HG03097 (cell line): ENCODE results near the gene PPP6R2.
A peak's percentile ranks its signal among the peaks of the same experiment; 100 is the strongest.

Experiments used
- ATAC-seq: cut with Tn5 transposase; IDR thresholded peaks from one replicate; pipeline ENCODE4 v1.9.1; 2021; ENCODE audit not compliant: unreplicated experiment, low FRiP score

Gene PPP6R2

GRCh38 chr22:50342651-50343540, at the start of gene PPP6R2:
Gene PPP6R2, plus strand, starts transcription at chr22:50343327. Its CDS starts 50,582 bp downstream, at chr22:50393909.
- ATAC-seq, result peak; percentile 54

GRCh38 chr22:50293441-50294318, 49.4 kb upstream of the PPP6R2 start:
- ATAC-seq, result no peak

GRCh38 chr22:50294319-50294656, 48.8 kb upstream of the PPP6R2 start:
- no peak for ATAC-seq

- ATAC-seq, result no peak
Observed at GRCh38 chr22:50296658-50297490, 46.3 kb upstream of the PPP6R2 start.

- no peak for ATAC-seq
Observed at GRCh38 chr22:50297510-50298265, 45.4 kb upstream of the PPP6R2 start.

- no peak for ATAC-seq
Observed at GRCh38 chr22:50298266-50298637, 44.9 kb upstream of the PPP6R2 start.

GRCh38 chr22:50298937-50299784, 44.0 kb upstream of the PPP6R2 start:
- ATAC-seq, result no peak

- ATAC-seq, result no peak
Observed at GRCh38 chr22:50299785-50300619, 43.1 kb upstream of the PPP6R2 start.

- ATAC-seq, result no peak
Observed at GRCh38 chr22:50300620-50301257, 42.4 kb upstream of the PPP6R2 start.

- ATAC-seq, result no peak
Observed at GRCh38 chr22:50301581-50301991, 41.5 kb upstream of the PPP6R2 start.

GRCh38 chr22:50302041-50302541, 41.0 kb upstream of the PPP6R2 start:
- no peak for ATAC-seq

- no peak for ATAC-seq
Observed at GRCh38 chr22:50302564-50302963, 40.6 kb upstream of the PPP6R2 start.

- no peak for ATAC-seq
Observed at GRCh38 chr22:50303515-50303847, 39.6 kb upstream of the PPP6R2 start.

- ATAC-seq, result no peak
Observed at GRCh38 chr22:50303848-50304527, 39.1 kb upstream of the PPP6R2 start.

- no peak for ATAC-seq
Observed at GRCh38 chr22:50304528-50305392, 38.4 kb upstream of the PPP6R2 start.

GRCh38 chr22:50305393-50305922, 37.7 kb upstream of the PPP6R2 start:
- ATAC-seq, result no peak
